Activated CD8-positive, alpha-beta memory T cell treated with anti-CD3 and anti-CD28 coated beads for 48 hours (primary cell): ENCODE results near the gene TCF3.

ENCODE experiments used
- DNase-seq, 3 experiments: peaks; one replicate each; pipeline ENCODE4 v3.0.0-alpha.2; 2020; ENCODE audit warnings: low read depth in 2 of 3, low spot score in 2 of 3

The TCF3 gene

GRCh38 chr19:1587872-1588271 lies 64.5 kb downstream of the TCF3 start:
- no peak for DNase-seq

GRCh38 chr19:1585243-1585580 lies 67.2 kb downstream of the TCF3 start:
- DNase-seq = no peak

- DNase-seq = no peak
These were observed 67.7 kb downstream of the TCF3 start for GRCh38 chr19:1584500-1585242.

- DNase-seq = no peak
These were observed 70.2 kb downstream of the TCF3 start for GRCh38 chr19:1582201-1582600.

DNA sequence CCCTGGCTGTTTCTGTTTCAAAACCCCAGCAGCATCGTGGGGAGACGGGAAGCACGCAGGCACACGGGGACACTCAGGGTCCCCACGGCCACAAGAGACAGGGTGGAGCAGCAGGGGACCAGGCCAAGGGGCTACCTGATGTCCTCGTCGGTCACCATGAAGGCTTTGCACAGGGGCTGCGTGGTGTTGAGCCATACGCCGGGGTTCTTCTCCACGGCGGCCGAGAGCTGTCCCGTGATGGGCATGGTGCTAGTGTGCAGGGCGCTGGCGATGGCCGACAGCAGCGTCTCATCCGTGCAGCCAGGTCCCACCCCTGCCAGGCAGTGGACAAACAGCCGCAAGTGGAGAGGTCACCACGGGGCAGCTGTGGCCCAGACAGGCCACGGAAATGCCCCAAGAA lies 71.5 kb downstream of the TCF3 start:
- no peak for DNase-seq

DNA sequence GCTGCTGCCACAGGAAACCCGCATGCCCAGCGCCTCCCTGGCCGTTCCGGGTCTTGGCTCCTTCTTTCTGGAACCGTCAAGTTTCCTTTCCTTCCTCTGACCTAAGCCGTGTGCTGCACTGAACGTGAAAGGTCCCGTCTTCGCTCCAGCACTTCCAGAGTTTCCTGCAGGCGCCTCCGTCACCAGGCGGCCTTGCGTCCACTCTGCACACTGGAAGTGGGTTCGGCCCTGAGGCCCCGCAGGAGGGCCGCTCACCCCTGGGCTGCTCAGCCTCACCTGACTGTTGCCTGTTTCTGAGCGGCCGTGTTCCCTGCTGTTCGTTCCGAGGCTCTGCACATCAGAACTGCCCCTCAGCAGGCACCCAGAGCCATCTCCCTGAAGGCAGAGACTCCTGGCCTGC lies 72.0 kb downstream of the TCF3 start:
- DNase-seq = no peak

DNA sequence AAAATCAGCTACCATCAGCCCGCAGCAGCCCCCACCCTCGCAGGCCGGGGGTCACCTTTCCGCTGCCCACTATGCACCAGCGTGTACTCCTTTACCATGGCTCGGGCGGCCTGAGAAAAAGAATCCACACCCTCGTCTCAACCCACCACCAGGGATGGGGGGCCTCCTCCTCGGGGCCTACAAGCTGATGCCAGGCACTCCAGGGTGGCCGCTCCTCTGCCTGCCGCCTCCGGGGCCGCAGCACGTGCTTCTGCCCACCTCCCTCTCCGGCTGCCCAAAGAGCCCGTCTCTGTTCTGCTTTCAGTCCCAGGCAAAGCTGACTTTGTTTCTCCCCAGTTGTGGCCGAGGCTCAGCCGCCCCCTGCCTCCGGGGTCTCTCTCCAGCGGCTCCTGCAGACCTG lies 73.2 kb downstream of the TCF3 start:
- no peak for DNase-seq

GRCh38 chr19:1577929-1578618 lies 74.3 kb downstream of the TCF3 start:
- no peak for DNase-seq

GRCh38 chr19:1577090-1577928 lies 75.1 kb downstream of the TCF3 start:
- DNase-seq = no peak

GRCh38 chr19:1576242-1577089 lies 75.9 kb downstream of the TCF3 start:
- no peak for DNase-seq

GRCh38 chr19:1575323-1576241 lies 76.8 kb downstream of the TCF3 start:
- no peak for DNase-seq

GRCh38 chr19:1574354-1575136 lies 77.9 kb downstream of the TCF3 start:
- DNase-seq = no peak

DNA sequence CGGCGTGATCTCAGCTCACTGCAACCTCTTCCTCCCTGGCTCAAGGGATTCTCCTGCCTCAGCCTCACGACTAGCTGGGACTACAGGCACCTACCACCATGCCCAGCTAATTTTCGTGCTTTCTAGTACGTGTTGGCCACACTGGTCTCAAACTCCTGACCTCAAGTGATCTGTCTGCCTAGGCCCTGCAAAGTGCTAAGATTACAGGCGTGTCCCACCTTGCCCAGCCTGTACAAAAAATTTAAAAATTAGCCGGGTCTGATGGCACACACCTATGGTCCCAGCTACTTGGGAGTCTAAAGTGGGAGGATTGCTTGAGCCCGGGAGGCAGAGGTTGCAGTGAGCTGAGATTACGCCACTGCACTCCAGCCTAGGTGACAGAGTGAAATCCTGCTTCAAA lies 79.6 kb downstream of the TCF3 start:
- no peak for DNase-seq

DNA sequence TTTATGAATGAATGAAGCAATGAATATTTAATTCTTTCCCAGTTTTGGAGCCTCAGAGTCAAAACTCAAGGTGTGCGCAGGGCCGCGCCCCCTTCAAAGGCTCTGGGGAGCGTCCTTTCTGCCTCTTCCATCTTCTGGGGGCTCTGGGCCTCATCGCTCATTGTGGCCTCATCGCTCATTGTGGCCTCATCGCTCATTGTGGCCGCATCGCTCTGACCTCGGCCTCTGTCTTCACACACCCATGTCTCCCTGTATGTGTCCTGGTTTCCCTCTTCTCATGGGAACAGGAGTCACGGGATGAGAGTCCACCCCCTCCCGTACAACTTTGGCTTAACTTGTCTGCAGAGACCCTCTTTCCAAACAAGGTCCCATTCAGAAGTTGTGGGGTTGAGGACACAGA lies 81.1 kb downstream of the TCF3 start:
- DNase-seq = no peak

- no peak for DNase-seq
These were observed 81.6 kb downstream of the TCF3 start for GRCh38 chr19:1570836-1571235.

DNA sequence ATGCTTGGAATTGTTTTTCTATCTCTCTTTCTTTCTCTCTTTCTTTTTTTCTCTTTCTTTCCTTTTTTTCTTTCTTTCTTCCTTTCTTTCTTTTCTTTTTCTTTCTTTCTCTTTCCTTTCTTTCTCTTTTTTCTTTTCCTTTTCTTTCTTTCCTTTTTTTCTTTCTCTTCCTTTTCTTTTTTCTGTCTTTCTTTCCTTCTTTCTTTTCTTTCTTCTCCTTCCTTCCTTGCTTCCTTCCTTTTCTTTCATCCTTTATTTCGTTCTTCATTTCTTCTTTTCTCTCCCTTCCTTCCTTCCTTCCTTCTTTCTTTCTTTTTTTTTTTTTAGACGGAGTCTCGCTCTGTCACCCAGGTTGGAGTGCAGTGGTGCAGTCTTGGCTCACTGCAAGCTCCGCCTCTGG lies 82.4 kb downstream of the TCF3 start:
- DNase-seq = no peak

DNA sequence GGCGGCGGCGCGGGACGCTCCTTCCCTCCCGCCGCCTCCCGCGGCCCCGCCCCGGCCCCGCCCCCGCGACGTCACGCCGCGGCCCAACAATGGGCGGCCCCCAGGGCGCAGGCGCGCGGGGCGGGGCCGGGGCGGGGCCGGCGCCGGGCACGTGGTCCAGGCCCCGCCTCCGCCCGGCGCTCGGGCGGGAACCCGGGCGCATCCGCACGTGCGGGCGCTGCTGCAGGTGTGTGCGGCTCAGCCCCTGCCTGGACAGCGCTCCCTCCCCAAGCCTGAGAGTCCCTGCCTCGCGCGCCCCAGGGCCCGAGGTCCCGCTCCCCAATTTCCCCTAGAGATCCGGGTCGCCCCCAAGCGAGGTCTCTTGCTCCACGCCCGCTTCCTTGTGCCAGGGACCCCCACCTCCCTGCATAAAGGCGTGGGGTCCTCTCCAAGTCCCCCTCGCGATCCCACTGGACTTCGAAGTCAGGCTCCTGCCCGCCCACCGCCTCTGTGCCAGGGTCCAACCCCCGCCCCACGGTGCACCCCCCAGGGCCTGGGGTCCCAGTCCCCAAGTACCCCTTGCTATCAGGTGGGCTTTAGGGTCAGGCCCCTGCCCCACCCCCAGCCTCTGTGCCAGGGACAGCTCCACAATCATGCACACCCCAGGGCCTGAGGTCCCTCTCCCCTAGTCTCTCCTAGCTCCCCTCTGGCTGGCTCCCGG lies 83.9 kb downstream of the TCF3 start, which contains the start of gene MEX3D:
Gene MEX3D, minus strand, starts transcription at position 6 of the 700 bp plus-strand sequence. CDS start 267 bp downstream, outside the sequence.
- DNase-seq = peak; percentile 59 to 61 (median 60)

DNA sequence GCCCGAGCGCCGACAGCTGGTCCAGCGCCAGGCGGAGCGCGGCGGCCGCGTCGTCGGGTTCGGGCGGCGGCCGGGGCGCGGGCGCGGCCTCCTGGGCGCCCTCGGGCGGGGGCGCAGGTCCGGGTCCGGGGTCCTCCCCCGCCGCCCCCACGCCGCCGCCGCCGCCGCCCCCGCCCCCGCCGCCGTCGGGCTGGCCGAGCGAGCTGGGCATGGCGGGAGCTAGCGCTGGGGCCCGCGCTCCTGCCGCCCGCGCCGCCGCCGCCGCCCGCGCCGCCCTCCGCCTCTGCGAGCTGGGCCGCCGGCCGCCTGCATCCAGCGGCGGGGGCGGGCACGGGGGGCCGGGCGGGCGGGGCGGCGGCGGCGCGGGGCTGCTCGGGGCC lies 84.6 kb downstream of the TCF3 start:
- DNase-seq = no peak
